HFFc6 (cell line): ENCODE results near the gene PTCH1. TPM values are rescaled to one million over a fixed set of nuclear protein-coding genes. Genes with fewer than 3 reads are reported as not detected.

ENCODE experiments used
- DNase-seq: peaks from one replicate; pipeline ENCODE4 v3.0.0-alpha.2; 2018
- H3K27ac Mint-ChIP-seq: 2 replicates; pipeline ENCODE4 v1.8.0; 2020; ENCODE audit warnings: mild to moderate bottlenecking, mixed read lengths
- H3K27me3 Mint-ChIP-seq: 2 replicates; pipeline ENCODE4 v1.8.0; 2021; ENCODE audit warnings: mild to moderate bottlenecking, moderate library complexity, mixed read lengths; ENCODE audit not compliant: insufficient read depth
- H3K36me3 Mint-ChIP-seq: 2 replicates; pipeline ENCODE4 v1.8.0; 2021; ENCODE audit warnings: low read depth, mixed read lengths
- H3K4me1 Mint-ChIP-seq: 2 replicates; pipeline ENCODE4 v1.8.0; 2020; ENCODE audit warnings: low read depth, mixed read lengths
- H3K4me3 Mint-ChIP-seq: 2 replicates; pipeline ENCODE4 v1.8.0; 2020; ENCODE audit warnings: mild to moderate bottlenecking, moderate library complexity, mixed read lengths
- H3K9me3 Mint-ChIP-seq: 2 replicates; pipeline ENCODE4 v1.8.0; 2020; ENCODE audit warnings: mild to moderate bottlenecking, mixed read lengths
- total RNA-seq, 6 experiments: library from RNA; stranded (reverse); fragmentation: NEBNext Ultra II Directional; extraction: Animal tissue kit (Norgen Biotek cat#: 25700); gene quantifications; 2 replicates in 1 of 6; 3 replicates in 5 of 6; pipeline ENCODE4 v1.2.3, GENCODE V29; 2021
- TF ChIP-seq, protein P1 (sequence below): fragments of 200-600 bp; sonication (generic); IDR thresholded peaks from 2 replicates; pipeline ENCODE4 v1.5.0; 2021; ENCODE audit warnings: antibody characterized with exemption, mild to moderate bottlenecking

The PTCH1 gene
- total RNA-seq, 6 experiments from 2014 or later, result 6.6 to 9.3 (median 7.0) TPM

DNA sequence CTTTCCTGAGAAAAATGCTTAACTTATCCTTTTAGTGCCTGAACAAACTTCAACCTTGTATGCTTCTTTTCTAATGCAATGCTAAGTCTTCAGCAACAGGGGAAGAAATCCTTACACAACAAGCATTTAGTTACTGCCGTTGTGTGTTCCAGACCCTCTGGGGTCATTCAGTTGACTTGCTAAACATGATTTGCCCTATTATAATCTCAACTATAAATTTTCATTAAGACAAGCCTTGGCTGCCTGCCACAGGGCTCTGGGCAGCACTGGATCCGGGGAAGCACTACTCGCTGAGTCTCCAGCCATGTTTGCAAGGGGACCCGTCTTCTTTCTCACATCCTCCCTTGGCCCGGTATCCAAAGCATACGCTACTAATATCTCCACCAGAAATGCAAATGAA, 58.1 kb downstream of the PTCH1 start:
- DNase-seq, result no peak
- Mint-ChIP-seq H3K27ac (no peak overlapping the region), H3K4me1 (peaks cover 20% of the 10 kb centered on the region), H3K36me3 (peaks cover 9% of the 10 kb centered on the region), H3K4me3 (no peak overlapping the region), H3K9me3 (no peaks in the 10 kb centered on the region), H3K27me3 (peaks cover 5% of the 10 kb centered on the region; the same call in 1 of the 2 replicates)
- TF ChIP-seq, protein P1, sequence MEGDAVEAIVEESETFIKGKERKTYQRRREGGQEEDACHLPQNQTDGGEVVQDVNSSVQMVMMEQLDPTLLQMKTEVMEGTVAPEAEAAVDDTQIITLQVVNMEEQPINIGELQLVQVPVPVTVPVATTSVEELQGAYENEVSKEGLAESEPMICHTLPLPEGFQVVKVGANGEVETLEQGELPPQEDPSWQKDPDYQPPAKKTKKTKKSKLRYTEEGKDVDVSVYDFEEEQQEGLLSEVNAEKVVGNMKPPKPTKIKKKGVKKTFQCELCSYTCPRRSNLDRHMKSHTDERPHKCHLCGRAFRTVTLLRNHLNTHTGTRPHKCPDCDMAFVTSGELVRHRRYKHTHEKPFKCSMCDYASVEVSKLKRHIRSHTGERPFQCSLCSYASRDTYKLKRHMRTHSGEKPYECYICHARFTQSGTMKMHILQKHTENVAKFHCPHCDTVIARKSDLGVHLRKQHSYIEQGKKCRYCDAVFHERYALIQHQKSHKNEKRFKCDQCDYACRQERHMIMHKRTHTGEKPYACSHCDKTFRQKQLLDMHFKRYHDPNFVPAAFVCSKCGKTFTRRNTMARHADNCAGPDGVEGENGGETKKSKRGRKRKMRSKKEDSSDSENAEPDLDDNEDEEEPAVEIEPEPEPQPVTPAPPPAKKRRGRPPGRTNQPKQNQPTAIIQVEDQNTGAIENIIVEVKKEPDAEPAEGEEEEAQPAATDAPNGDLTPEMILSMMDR, result no peak

DNA sequence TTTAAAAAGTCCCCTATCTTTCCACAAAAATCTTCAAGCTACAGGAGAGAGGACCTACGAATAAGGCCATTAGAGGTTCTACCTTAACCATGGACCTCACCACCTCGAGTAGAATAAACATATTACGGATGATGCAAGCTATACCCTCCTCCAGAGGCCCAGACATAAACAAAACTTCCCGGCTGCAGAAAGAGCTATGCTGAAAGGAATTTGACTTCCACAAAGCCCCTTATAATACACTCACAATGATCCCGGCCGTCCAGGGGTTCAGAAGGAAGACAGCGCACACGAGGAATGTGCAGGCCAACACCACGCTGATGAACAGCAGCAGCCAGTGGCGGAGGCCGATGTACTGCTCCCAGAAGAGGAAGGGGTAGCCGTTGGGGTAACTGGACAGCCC, 59.0 kb downstream of the PTCH1 start:
- Mint-ChIP-seq H3K4me1 (peaks cover 11% of the 10 kb centered on the region), H3K4me3 (no peak overlapping the region), H3K36me3 (peaks cover 14% of the 10 kb centered on the region), H3K27ac (no peak overlapping the region), H3K27me3 (peaks cover 5% of the 10 kb centered on the region; the same call in 1 of the 2 replicates), H3K9me3 (no peaks in the 10 kb centered on the region)
- DNase-seq, result no peak
- TF ChIP-seq, protein P1, result no peak

DNA sequence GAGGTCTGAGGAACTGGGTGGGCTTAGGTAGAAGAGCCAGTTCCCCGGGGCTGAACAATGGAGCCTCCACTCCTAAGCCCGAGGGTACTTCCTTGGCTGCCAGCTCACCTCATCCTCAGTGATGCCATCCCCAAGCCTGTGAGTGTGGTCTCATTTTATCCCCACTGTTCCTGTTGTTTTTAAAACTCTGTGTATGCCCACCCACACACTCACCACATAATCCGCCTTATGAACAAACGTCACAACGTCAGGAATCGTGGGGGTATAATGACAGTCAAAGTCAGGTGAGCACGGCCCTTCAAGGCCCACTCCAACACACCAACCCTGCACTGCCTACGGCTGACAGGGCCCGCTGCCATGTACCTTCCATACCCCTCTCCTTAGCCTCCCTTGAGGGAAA, 61.1 kb downstream of the PTCH1 start:
- TF ChIP-seq, protein P1, result no peak

DNA sequence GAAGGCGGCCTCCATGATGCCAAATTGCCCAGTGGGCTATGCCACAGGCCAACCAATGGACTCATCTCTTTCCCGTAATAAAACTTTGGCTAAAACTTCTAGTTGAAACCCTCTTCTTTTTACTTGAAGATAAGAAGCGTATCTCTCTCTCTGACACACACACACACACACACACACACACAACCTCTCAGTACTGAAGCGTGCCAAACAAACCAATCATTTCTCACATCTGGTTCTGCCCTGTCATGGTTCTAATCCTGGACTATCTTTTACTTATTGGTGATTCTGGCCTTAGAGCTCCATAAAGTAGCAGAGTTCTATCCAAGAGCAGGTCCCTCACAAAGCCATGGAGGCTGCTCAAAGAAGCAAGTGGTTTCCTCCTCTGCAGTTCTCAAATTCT, 64.6 kb downstream of the PTCH1 start:
- no peaks in the 10 kb centered on the region for H3K4me1 Mint-ChIP-seq
- no peaks in the 10 kb centered on the region for H3K27me3 Mint-ChIP-seq
- H3K36me3 Mint-ChIP-seq, result peaks cover 23% of the 10 kb centered on the region
- no peaks in the 10 kb centered on the region for H3K9me3 Mint-ChIP-seq
- H3K27ac Mint-ChIP-seq, result no peak overlapping the region
- TF ChIP-seq, protein P1, result no peak
- H3K4me3 Mint-ChIP-seq, result no peak overlapping the region
- DNase-seq, result no peak

More for the DNA sequence above, 61.1 kb downstream of the PTCH1 start:
- Mint-ChIP-seq H3K9me3 (no peaks in the 10 kb centered on the region), H3K4me1 (no peaks in the 10 kb centered on the region), H3K27me3 (peaks cover 5% of the 10 kb centered on the region; the same call in 1 of the 2 replicates), H3K36me3 (peaks cover 14% of the 10 kb centered on the region), H3K4me3 (no peak overlapping the region), H3K27ac (no peak overlapping the region)
- DNase-seq, result no peak

DNA sequence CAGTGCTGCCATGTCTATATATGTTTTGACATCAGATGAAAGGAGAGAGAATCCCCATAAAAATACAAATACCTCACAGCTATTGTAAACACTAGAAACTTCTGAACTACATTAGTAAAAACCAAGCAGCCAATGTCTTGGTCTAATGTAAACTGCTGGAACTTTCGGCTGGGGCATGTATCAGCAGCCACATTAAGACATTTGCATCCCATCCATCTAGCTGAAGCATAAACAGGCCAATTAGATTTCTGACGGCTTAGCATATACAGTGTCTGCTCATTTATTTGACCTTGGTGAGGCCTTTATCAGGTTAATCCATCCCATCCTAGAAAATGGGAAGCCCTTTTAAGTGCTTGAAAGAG, 65.7 kb downstream of the PTCH1 start:
- H3K27ac Mint-ChIP-seq, result no peak overlapping the region
- peaks cover 23% of the 10 kb centered on the region for H3K36me3 Mint-ChIP-seq

More for the DNA sequence above, 65.7 kb downstream of the PTCH1 start:
- TF ChIP-seq, protein P1, result no peak
- Mint-ChIP-seq H3K27me3 (no peaks in the 10 kb centered on the region), H3K9me3 (no peaks in the 10 kb centered on the region), H3K4me1 (no peaks in the 10 kb centered on the region), H3K4me3 (no peak overlapping the region)
- no peak for DNase-seq
